Esophagus muscularis mucosa (tissue), 4 donors: ENCODE results near the gene TRMT1L. TPM values are rescaled to one million over a fixed set of nuclear protein-coding genes. Genes with fewer than 3 reads are reported as not detected.

ENCODE experiments used
- DNase-seq: peaks from one replicate; pipeline ENCODE4 v3.0.0-alpha.2; 2017; ENCODE audit errors: extremely low spot score
- H3K27ac ChIP-seq, 4 donors: fragments of 200-600 bp; sonication (generic); replicated peaks in 1 of 4; 1 replicate in 3 of 4; 2 replicates in 1 of 4; pipeline ENCODE4 v1.5.1; 2016 to 2019; ENCODE audit warnings: mild to moderate bottlenecking in 1 of 4
- H3K27me3 ChIP-seq, 4 donors: fragments of 200-600 bp; sonication (generic); one replicate each; pipeline versions ENCODE4 v1.5.1 to v1.6.0; 2016 to 2019
- H3K36me3 ChIP-seq, 4 donors: fragments of 200-600 bp; sonication (generic); one replicate each; pipeline ENCODE4 v1.5.1; 2016 to 2019
- H3K4me1 ChIP-seq, 4 donors: fragments of 200-600 bp; sonication (generic); one replicate each; pipeline ENCODE4 v1.5.1; 2016 to 2019
- H3K4me3 ChIP-seq, 4 donors: fragments of 200-600 bp; sonication (generic); 1 replicate in 2 of 4; 2 replicates in 2 of 4; pipeline ENCODE4 v1.5.1; 2016 to 2019; ENCODE audit warnings: mild to moderate bottlenecking in 4 of 4, moderate library complexity in 1 of 4
- H3K9me3 ChIP-seq, 4 donors: fragments of 200-600 bp; sonication (generic); 1 replicate in 3 of 4; 2 replicates in 1 of 4; pipeline ENCODE4 v1.5.1; 2016 to 2019
- CTCF ChIP-seq, 3 experiments: fragments of 200-600 bp in 2 of 3; fragments of 450-650 bp in 1 of 3; sonication (generic) in 2 of 3; IDR thresholded peaks; one replicate each; pipeline ENCODE4 v1.5.1; 2017 to 2019; ENCODE audit warnings: antibody characterized with exemption in 3 of 3, mild to moderate bottlenecking in 2 of 3, moderate library complexity in 1 of 3
- EP300 ChIP-seq: sonication (generic); formaldehyde crosslinking; IDR thresholded peaks from one replicate; pipeline ENCODE4 v1.6.1; 2017; ENCODE audit warnings: antibody characterized with exemption
- POLR2A ChIP-seq: fragments of 450-650 bp; IDR thresholded peaks from one replicate; pipeline ENCODE4 v1.6.1; 2017; ENCODE audit warnings: antibody characterized with exemption, moderate library complexity, mild to moderate bottlenecking, low read depth
- POLR2AphosphoS5 ChIP-seq, 2 donors: sonication (generic); formaldehyde crosslinking; IDR thresholded peaks; one replicate each; pipeline ENCODE4 v1.6.1; 2017; ENCODE audit warnings: antibody characterized with exemption in 2 of 2
- WGBS: methylation state at CpG from one replicate; pipeline ENCODE4 v1.1.5; 2018; 5-methylcytosine and 5-hydroxymethylcytosine counted together
- intact Hi-C: fragments of 100-400 bp; cut with DNase I; formaldehyde crosslinking; loops from one replicate; pipeline ENCODE4 v1.15.1; 2023
- total RNA-seq, 4 donors: library from RNA; depleted of rRNA; stranded (reverse); fragments of >200 nt; gene quantifications; one replicate each; pipeline versions ENCODE4 v1.1.0 to v1.2.1, GENCODE V29; 2016

TRMT1L gene
- total RNA-seq, 4 donors from 2014 or later, result 11.9 to 16.6 (median 15.3) TPM

GRCh38 chr1:185137896-185138545 lies 18.7 kb downstream of the TRMT1L start:
- WGBS, result 94% methylated on average over 1 of the region's 1 CpG
- H3K4me3 ChIP-seq, result no peak overlapping the region
- no peak overlapping the region for H3K27ac ChIP-seq
- no peaks in the 10 kb centered on the region for H3K27me3 ChIP-seq
- intact Hi-C loops, result no loop called here
- peaks cover 24 to 89% (median 55%) of the 10 kb centered on the region in 4 donors for H3K36me3 ChIP-seq
- TF ChIP-seq EP300, result no peak
- TF ChIP-seq POLR2AphosphoS5 (IDR thresholded peaks at IDR 0.05), result no peak
- TF ChIP-seq CTCF (IDR thresholded peaks at IDR 0.05), result no peak
- no peak for TF ChIP-seq POLR2A
- H3K9me3 ChIP-seq, result no peaks in the 10 kb centered on the region
- no peaks in the 10 kb centered on the region for H3K4me1 ChIP-seq
- DNase-seq, result no peak

GRCh38 chr1:185132534-185132933 lies 24.2 kb downstream of the TRMT1L start:
- 96% methylated on average over 1 of the region's 1 CpG for WGBS

GRCh38 chr1:185129708-185130107 lies 27.0 kb downstream of the TRMT1L start:
- Histone ChIP-seq H3K4me1 (no peaks in the 10 kb centered on the region), H3K4me3 (no peak overlapping the region), H3K27me3 (no peaks in the 10 kb centered on the region), H3K27ac (no peak overlapping the region), H3K9me3 (no peaks in the 10 kb centered on the region), H3K36me3 (peaks cover 32 to 99% (median 75%) of the 10 kb centered on the region in 4 donors)
- DNase-seq, result no peak
- intact Hi-C loops, result no loop called here
- 93% methylated on average over 2 of the region's 2 CpGs for WGBS
- no peak for TF ChIP-seq POLR2A
- no peak for TF ChIP-seq EP300
- no peak for TF ChIP-seq CTCF (IDR thresholded peaks at IDR 0.05)
- no peak for TF ChIP-seq POLR2AphosphoS5 (IDR thresholded peaks at IDR 0.05)

More at GRCh38 chr1:185132534-185132933, 24.2 kb downstream of the TRMT1L start:
- Histone ChIP-seq H3K4me1 (no peaks in the 10 kb centered on the region), H3K27me3 (no peaks in the 10 kb centered on the region), H3K9me3 (no peaks in the 10 kb centered on the region), H3K4me3 (no peak overlapping the region), H3K27ac (no peak overlapping the region), H3K36me3 (peaks cover 28 to 99% (median 73%) of the 10 kb centered on the region in 4 donors)
- no peak for DNase-seq
- TF ChIP-seq POLR2A, result no peak
- no peak for TF ChIP-seq EP300
- TF ChIP-seq CTCF (IDR thresholded peaks at IDR 0.05), result no peak
- no peak for TF ChIP-seq POLR2AphosphoS5 (IDR thresholded peaks at IDR 0.05)
- intact Hi-C loops, result no loop called here

GRCh38 chr1:185112356-185112755 lies 44.4 kb downstream of the TRMT1L start:
- no peak overlapping the region for H3K4me3 ChIP-seq
- TF ChIP-seq POLR2A (no peak), EP300 (no peak), CTCF (IDR thresholded peaks at IDR 0.05) (no peak), POLR2AphosphoS5 (IDR thresholded peaks at IDR 0.05) (no peak)
- WGBS, result 78% methylated on average over 2 of the region's 2 CpGs
- H3K4me1 ChIP-seq, result no peaks in the 10 kb centered on the region
- H3K9me3 ChIP-seq, result peaks cover 0 to 22% (median 10%) of the 10 kb centered on the region in 4 donors
- H3K36me3 ChIP-seq, result no peaks in the 10 kb centered on the region
- intact Hi-C loops, result no loop called here
- no peaks in the 10 kb centered on the region for H3K27me3 ChIP-seq
- DNase-seq, result no peak
- no peak overlapping the region for H3K27ac ChIP-seq

GRCh38 chr1:185111873-185112272 lies 44.9 kb downstream of the TRMT1L start:
- Histone ChIP-seq H3K4me1 (no peaks in the 10 kb centered on the region), H3K9me3 (peaks cover 0 to 22% (median 10%) of the 10 kb centered on the region in 4 donors), H3K27me3 (no peaks in the 10 kb centered on the region), H3K36me3 (no peaks in the 10 kb centered on the region), H3K4me3 (no peak overlapping the region), H3K27ac (no peak overlapping the region)
- no peak for TF ChIP-seq CTCF (IDR thresholded peaks at IDR 0.05)
- TF ChIP-seq POLR2AphosphoS5 (IDR thresholded peaks at IDR 0.05), result no peak
- TF ChIP-seq EP300, result no peak
- TF ChIP-seq POLR2A, result no peak
- DNase-seq, result no peak
- intact Hi-C loops, result no loop called here
